Neural crest cell (in vitro differentiated cells): ENCODE data around the gene FBXO21. TPM values are rescaled to one million over a fixed set of nuclear protein-coding genes. Genes with fewer than 3 reads are reported as not detected.
"Not testable (repeated sequence)": the region's sequence is repeated elsewhere in the genome, so short reads cannot be mapped to it uniquely, and the experiment has no call there.

Experiments
- DNase-seq: peaks from one replicate; pipeline ENCODE4 v3.0.0; 2021; ENCODE audit warnings: low read depth, mixed read lengths, low spot score
- H3K27ac Mint-ChIP-seq: one replicate; pipeline ENCODE4 v1.8.0; 2021; ENCODE audit warnings: mild to moderate bottlenecking, mixed read lengths; ENCODE audit not compliant: unreplicated experiment
- H3K27me3 Mint-ChIP-seq: 2 replicates; pipeline ENCODE4 v1.8.0; 2021; ENCODE audit warnings: low read depth, mild to moderate bottlenecking, mixed read lengths
- H3K36me3 Mint-ChIP-seq: 2 replicates; pipeline ENCODE4 v1.8.0; 2021; ENCODE audit warnings: low read depth, mild to moderate bottlenecking, mixed read lengths
- H3K4me1 Mint-ChIP-seq: 2 replicates; pipeline ENCODE4 v1.8.0; 2021; ENCODE audit warnings: mixed read lengths
- H3K4me3 Mint-ChIP-seq: one replicate; pipeline ENCODE4 v1.8.0; 2021; ENCODE audit warnings: mild to moderate bottlenecking, mixed read lengths
- H3K9me3 Mint-ChIP-seq: 2 replicates; pipeline ENCODE4 v1.8.0; 2021; ENCODE audit warnings: mixed read lengths
- total RNA-seq: library from RNA; stranded (reverse); gene quantifications from 2 replicates; pipeline ENCODE4 v1.2.1, GENCODE V29; 2021
- TF ChIP-seq, protein P1 (sequence below): fragments of 200-600 bp; sonication (generic); conservative IDR thresholded peaks from 2 replicates; pipeline ENCODE4 v1.5.0; 2021; ENCODE audit warnings: antibody characterized with exemption, mild to moderate bottlenecking

Gene FBXO21
- total RNA-seq, 1 donor from 2014 or later: 60.3 TPM

DNA sequence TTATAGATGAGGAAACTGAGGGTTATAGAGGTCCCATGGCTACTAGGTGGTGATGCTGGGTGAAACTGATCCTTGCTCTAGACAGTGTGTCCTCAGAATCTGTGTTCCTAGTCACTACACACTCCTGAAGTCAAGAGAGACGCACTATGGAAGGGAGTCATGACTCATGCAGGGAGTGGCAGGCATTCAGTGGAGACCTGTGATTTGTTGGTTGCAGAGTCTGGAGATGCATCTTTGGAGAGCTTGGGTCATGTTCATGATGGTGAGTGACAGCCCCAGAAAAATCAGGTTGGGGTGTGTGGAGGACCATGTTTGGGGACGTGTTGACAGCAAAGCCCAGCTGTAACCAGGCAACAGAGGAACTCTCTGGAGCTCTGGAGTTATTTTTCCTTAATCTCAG, 38.0 kb upstream of the FBXO21 start:
- no peak overlapping the region for H3K4me3 Mint-ChIP-seq
- no peaks in the 10 kb centered on the region for H3K4me1 Mint-ChIP-seq
- H3K9me3 Mint-ChIP-seq: no peaks in the 10 kb centered on the region
- TF ChIP-seq, protein P1, sequence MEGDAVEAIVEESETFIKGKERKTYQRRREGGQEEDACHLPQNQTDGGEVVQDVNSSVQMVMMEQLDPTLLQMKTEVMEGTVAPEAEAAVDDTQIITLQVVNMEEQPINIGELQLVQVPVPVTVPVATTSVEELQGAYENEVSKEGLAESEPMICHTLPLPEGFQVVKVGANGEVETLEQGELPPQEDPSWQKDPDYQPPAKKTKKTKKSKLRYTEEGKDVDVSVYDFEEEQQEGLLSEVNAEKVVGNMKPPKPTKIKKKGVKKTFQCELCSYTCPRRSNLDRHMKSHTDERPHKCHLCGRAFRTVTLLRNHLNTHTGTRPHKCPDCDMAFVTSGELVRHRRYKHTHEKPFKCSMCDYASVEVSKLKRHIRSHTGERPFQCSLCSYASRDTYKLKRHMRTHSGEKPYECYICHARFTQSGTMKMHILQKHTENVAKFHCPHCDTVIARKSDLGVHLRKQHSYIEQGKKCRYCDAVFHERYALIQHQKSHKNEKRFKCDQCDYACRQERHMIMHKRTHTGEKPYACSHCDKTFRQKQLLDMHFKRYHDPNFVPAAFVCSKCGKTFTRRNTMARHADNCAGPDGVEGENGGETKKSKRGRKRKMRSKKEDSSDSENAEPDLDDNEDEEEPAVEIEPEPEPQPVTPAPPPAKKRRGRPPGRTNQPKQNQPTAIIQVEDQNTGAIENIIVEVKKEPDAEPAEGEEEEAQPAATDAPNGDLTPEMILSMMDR: no peak
- no peak overlapping the region for H3K27ac Mint-ChIP-seq
- DNase-seq: no peak
- peaks cover 34% of the 10 kb centered on the region for H3K27me3 Mint-ChIP-seq
- no peaks in the 10 kb centered on the region for H3K36me3 Mint-ChIP-seq

DNA sequence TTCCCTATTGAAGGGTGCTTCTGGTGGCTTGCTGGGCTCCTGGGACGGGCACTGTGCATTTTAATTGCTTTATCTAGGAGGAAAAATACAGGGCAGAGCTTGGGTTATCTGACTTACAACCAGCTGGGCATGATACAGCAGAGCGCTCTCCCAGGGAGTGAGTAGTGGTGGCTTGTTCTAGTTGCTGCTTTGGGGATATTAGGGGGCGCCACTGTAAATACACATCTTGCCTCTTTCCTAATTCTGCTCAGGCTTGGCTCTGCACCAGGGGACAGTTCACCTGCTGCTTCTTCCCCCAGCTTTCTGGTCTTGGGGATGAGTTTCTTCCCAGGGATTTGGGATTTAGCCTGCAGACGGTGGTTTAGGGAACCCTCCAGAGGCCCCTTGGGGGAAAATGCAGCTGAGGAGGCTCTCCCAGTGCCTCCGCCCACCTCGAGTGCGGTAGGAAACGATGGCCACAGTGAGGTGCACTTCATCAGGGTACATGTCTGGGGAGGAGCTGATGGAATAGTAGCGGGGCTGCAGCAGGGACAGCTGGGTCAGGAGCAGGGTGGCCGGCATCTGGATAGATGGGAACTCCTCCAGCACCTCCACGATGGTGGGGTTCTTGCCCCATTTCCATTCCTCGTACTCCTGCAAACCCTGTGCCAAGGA, 36.9 kb upstream of the FBXO21 start:
- peaks cover 31% of the 10 kb centered on the region for H3K27me3 Mint-ChIP-seq
- H3K36me3 Mint-ChIP-seq: no peaks in the 10 kb centered on the region
- no peak overlapping the region for H3K27ac Mint-ChIP-seq
- H3K9me3 Mint-ChIP-seq: no peaks in the 10 kb centered on the region
- DNase-seq: no peak
- no peak overlapping the region for H3K4me3 Mint-ChIP-seq
- H3K4me1 Mint-ChIP-seq: no peaks in the 10 kb centered on the region
- TF ChIP-seq, protein P1: no peak

DNA sequence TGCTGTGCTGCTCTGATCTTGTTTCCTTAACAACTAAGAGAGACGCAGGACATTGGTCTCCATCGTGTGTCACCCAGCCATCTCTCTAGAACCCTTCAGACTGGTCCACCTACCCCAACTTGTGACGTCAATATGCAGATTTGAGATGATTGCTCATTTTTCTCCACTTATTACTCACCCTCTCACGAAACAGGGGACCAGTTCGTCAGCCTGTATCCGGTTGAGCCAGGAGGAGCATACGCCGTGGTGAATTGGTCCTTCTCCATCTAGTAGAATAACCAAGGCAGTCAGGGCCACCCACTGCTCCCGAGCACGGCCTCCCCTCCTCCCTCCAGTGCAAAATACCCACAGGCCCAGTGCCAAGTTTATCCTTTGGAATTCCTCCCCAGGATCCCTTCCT, 36.2 kb upstream of the FBXO21 start:
- TF ChIP-seq, protein P1: no peak
- no peak for DNase-seq
- Mint-ChIP-seq H3K27ac (no peak overlapping the region), H3K4me1 (no peaks in the 10 kb centered on the region), H3K27me3 (peaks cover 28% of the 10 kb centered on the region), H3K36me3 (no peaks in the 10 kb centered on the region), H3K9me3 (no peaks in the 10 kb centered on the region), H3K4me3 (no peak overlapping the region)

DNA sequence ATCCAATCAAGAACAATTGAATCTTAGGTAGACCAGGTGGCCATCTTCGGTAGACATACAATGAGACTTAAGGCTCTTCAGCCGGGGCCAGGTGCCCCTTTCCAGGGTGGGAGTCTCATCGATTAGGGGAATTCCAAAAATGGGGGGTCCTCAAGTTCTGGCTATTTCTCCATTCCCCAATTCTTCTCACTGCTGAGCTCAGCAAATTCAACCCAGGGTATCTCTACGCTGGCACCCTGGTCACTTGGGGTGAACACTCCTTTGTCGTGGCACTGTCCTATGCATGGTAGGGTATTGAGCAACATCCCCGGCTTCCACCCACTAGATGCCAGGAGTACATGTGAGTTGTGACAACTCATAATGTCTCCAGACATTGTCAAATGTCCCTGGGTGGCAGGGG, 34.9 kb upstream of the FBXO21 start:
- Mint-ChIP-seq H3K36me3 (no peaks in the 10 kb centered on the region), H3K4me3 (no peak overlapping the region), H3K27me3 (peaks cover 25% of the 10 kb centered on the region), H3K9me3 (no peaks in the 10 kb centered on the region), H3K27ac (no peak overlapping the region), H3K4me1 (no peaks in the 10 kb centered on the region)
- TF ChIP-seq, protein P1: no peak
- no peak for DNase-seq

DNA sequence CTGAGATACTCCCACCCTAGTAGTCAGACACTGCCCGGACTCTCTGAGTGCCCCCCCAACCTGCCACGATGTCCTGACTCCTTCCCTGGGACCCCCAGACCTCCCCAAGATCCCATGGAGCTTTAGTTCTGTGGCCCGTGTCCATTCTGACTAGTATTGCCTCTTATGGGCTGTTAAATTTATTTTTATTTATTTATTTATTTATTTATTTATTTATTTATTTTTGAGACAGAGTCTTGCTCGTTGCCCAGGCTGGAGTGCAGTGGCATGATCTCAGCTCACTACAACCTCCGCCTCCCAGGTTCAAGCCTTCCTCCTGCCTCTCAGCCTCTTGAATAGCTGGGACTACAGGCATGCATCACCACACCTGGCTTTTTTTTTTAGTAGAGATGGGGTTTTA, 30.7 kb upstream of the FBXO21 start:
- H3K27ac Mint-ChIP-seq, DNase-seq, H3K9me3 Mint-ChIP-seq, H3K36me3 Mint-ChIP-seq, H3K4me1 Mint-ChIP-seq, H3K4me3 Mint-ChIP-seq: not testable (repeated sequence)
- peaks cover 39% of the 10 kb centered on the region for H3K27me3 Mint-ChIP-seq

DNA sequence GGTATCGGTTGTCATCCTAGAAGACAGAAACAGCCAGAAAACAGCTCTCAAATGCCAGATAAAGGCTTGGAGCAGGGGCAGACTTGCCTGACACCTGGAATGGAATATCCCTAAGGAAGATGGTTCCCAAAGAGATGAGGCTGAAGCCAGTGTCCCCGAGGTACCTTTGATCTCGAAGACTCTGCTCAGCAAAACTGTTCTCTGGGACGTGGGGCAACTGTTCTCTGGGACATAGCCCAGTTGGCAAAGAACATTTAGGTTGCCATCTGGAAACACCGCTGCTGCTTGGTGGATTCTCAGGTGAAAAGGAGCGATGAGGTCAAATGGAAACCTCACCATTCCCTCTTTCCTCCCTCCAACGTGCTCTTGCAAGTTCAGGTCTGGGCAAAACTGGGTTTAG, 27.9 kb upstream of the FBXO21 start:
- Mint-ChIP-seq H3K27ac (no peak overlapping the region), H3K9me3 (no peaks in the 10 kb centered on the region), H3K27me3 (peaks cover 53% of the 10 kb centered on the region), H3K36me3 (no peaks in the 10 kb centered on the region), H3K4me1 (no peaks in the 10 kb centered on the region), H3K4me3 (no peak overlapping the region)
- TF ChIP-seq, protein P1: no peak
- no peak for DNase-seq
